HL-60 (cell line): ENCODE results near the gene NFIA.

Source experiments
- DNase-seq, 2 experiments: peaks; one replicate each; pipeline ENCODE4 v3.0.0-alpha.2; 2010 to 2020; ENCODE audit warnings: low read depth in 1 of 2, low spot score in 1 of 2
- H3K27ac ChIP-seq: fragments of 250-450 bp; sonication (Bioruptor Pico); replicated peaks from 2 replicates; pipeline ENCODE4 v1.5.1; 2020; ENCODE audit warnings: mild to moderate bottlenecking, moderate library complexity
- H3K27me3 ChIP-seq: fragments of 250-450 bp; sonication (Bioruptor Pico); 2 replicates; pipeline ENCODE4 v1.5.1; 2021; ENCODE audit warnings: mild to moderate bottlenecking, moderate library complexity; ENCODE audit not compliant: insufficient read depth, poor library complexity, severe bottlenecking
- H3K4me3 ChIP-seq: replicated peaks from 2 replicates; pipeline ENCODE4 v1.5.1; 2011; ENCODE audit warnings: mild to moderate bottlenecking, control low read depth, low read length; ENCODE audit not compliant: insufficient read depth
- GABPA ChIP-seq: IDR thresholded peaks from 2 replicates; pipeline ENCODE4 v1.6.1; 2012; ENCODE audit warnings: low read depth
- POLR2AphosphoS5 ChIP-seq: IDR thresholded peaks from 2 replicates; pipeline ENCODE4 v1.6.1; 2012; ENCODE audit warnings: low read depth
- SPI1 ChIP-seq: IDR thresholded peaks from 2 replicates; pipeline ENCODE4 v1.6.1; 2012; ENCODE audit warnings: low read depth, mild to moderate bottlenecking, borderline replicate concordance
- TF ChIP-seq, protein P1 (sequence below): IDR thresholded peaks from 2 replicates; pipeline ENCODE4 v1.6.1; 2012; ENCODE audit warnings: low read depth; ENCODE audit not compliant: insufficient replicate concordance
- TF ChIP-seq, protein P2 (sequence below): IDR thresholded peaks from one replicate; pipeline ENCODE4 v1.5.1; 2011; ENCODE audit warnings: low read length, control low read depth, inconsistent platforms; ENCODE audit not compliant: insufficient read depth

NFIA gene

DNA sequence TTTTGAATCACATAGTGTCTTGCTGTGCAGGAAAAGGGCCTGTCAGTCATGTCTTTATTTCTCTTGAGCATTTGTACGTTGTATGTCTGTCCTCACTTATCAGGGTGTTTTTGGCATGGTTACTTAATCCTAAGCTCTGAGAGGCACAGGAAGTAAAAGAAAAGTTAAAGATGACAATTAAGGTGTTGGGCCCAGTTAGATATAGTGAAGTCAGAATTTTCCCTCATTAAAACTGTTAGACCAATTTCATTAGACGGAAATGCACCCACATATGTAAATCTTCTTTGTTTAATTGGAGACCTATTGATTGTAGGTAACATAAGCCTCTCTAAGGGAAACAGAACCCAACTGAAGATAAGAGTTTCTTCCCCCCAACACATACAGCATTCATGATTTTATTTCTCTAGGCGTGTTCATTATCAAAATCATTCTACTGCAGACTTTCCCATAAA is 21.9 kb downstream of the NFIA start:
- TF ChIP-seq SPI1: no peak
- TF ChIP-seq GABPA: no peak
- TF ChIP-seq, protein P1, sequence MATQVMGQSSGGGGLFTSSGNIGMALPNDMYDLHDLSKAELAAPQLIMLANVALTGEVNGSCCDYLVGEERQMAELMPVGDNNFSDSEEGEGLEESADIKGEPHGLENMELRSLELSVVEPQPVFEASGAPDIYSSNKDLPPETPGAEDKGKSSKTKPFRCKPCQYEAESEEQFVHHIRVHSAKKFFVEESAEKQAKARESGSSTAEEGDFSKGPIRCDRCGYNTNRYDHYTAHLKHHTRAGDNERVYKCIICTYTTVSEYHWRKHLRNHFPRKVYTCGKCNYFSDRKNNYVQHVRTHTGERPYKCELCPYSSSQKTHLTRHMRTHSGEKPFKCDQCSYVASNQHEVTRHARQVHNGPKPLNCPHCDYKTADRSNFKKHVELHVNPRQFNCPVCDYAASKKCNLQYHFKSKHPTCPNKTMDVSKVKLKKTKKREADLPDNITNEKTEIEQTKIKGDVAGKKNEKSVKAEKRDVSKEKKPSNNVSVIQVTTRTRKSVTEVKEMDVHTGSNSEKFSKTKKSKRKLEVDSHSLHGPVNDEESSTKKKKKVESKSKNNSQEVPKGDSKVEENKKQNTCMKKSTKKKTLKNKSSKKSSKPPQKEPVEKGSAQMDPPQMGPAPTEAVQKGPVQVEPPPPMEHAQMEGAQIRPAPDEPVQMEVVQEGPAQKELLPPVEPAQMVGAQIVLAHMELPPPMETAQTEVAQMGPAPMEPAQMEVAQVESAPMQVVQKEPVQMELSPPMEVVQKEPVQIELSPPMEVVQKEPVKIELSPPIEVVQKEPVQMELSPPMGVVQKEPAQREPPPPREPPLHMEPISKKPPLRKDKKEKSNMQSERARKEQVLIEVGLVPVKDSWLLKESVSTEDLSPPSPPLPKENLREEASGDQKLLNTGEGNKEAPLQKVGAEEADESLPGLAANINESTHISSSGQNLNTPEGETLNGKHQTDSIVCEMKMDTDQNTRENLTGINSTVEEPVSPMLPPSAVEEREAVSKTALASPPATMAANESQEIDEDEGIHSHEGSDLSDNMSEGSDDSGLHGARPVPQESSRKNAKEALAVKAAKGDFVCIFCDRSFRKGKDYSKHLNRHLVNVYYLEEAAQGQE: no peak
- TF ChIP-seq POLR2AphosphoS5: no peak
- TF ChIP-seq, protein P2, sequence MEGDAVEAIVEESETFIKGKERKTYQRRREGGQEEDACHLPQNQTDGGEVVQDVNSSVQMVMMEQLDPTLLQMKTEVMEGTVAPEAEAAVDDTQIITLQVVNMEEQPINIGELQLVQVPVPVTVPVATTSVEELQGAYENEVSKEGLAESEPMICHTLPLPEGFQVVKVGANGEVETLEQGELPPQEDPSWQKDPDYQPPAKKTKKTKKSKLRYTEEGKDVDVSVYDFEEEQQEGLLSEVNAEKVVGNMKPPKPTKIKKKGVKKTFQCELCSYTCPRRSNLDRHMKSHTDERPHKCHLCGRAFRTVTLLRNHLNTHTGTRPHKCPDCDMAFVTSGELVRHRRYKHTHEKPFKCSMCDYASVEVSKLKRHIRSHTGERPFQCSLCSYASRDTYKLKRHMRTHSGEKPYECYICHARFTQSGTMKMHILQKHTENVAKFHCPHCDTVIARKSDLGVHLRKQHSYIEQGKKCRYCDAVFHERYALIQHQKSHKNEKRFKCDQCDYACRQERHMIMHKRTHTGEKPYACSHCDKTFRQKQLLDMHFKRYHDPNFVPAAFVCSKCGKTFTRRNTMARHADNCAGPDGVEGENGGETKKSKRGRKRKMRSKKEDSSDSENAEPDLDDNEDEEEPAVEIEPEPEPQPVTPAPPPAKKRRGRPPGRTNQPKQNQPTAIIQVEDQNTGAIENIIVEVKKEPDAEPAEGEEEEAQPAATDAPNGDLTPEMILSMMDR: no peak
- no peaks in the 10 kb centered on the region for H3K27me3 ChIP-seq
- no peak for DNase-seq
- no peak overlapping the region for H3K27ac ChIP-seq
- H3K4me3 ChIP-seq: no peak overlapping the region

DNA sequence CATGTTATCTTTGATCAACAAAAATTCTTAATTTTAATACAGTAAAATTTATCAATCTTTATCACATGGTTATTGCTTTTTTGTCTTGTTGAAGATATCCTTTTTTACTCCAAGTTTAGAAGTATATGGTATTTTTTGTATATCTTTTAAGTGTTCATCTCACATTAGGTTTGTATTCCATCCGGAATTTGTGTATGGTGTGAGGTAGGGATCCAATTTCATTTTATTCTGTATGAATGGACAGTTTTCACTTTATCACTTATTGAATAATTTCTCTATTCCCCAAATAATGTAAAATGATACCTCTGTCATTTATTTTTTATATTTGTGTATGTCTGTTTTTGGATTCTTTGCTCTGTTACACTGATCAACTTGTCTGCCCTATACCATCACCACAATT is 25.3 kb downstream of the NFIA start:
- Histone ChIP-seq H3K4me3 (no peak overlapping the region), H3K27ac (no peak overlapping the region), H3K27me3 (no peaks in the 10 kb centered on the region)
- TF ChIP-seq, protein P2: no peak
- TF ChIP-seq, protein P1: no peak
- no peak for TF ChIP-seq GABPA
- TF ChIP-seq POLR2AphosphoS5: no peak
- TF ChIP-seq SPI1: no peak
- no peak for DNase-seq

DNA sequence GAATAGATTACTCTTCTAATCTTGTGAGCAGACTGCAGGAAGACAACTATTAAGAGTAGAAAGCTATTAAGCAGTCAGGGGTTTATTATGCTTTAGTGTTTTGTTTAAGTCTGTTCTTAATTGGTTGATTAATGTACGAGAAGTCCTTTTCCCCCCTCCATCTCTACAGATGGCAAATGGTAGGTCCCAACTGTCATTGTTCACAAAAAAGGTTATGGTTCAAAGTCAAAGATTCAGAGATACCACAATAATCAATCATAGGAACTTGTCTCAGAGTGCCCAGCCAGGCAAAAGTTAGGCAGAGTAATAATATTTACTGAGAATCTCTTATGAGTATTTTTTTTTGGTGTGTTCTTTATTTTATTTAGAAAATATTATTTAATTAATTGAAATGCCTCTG is 26.8 kb downstream of the NFIA start:
- no peak for DNase-seq
- no peaks in the 10 kb centered on the region for H3K27me3 ChIP-seq
- no peak overlapping the region for H3K4me3 ChIP-seq
- H3K27ac ChIP-seq: no peak overlapping the region
- TF ChIP-seq, protein P1: no peak
- TF ChIP-seq GABPA (no peak), POLR2AphosphoS5 (no peak), SPI1 (no peak)
- TF ChIP-seq, protein P2: no peak
